ENCODE data around the gene REL. TPM values are rescaled to one million over a fixed set of nuclear protein-coding genes. Genes with fewer than 3 reads are reported as not detected.

REL gene
- total RNA-seq, 1 donor from 2014 or later = 2.4 TPM

DNA sequence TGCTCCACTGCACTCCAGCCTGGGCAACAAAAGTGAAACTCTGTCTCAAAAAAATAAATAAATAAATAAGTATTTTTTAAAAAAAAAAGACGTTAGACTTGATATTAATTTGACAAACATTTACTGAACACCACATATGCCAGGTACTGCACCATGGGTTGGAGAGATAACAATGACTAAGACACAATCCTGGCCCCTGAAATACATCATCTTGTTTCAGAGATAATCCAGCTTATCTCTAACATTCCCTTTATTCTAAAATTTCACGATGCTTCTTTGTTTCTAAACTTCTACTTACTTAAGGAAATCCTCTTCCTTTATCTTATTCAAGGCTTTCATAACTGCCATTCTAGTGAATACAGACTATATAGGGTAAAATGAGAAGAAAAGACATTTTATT lies 81.2 kb downstream of the REL start:
- H3K4me3 ChIP-seq (ENCODE audit: low read depth, low read length) = no peak overlapping the region
- no peak for DNase-seq (ENCODE audit: low read depth)
- TF ChIP-seq, protein P1, sequence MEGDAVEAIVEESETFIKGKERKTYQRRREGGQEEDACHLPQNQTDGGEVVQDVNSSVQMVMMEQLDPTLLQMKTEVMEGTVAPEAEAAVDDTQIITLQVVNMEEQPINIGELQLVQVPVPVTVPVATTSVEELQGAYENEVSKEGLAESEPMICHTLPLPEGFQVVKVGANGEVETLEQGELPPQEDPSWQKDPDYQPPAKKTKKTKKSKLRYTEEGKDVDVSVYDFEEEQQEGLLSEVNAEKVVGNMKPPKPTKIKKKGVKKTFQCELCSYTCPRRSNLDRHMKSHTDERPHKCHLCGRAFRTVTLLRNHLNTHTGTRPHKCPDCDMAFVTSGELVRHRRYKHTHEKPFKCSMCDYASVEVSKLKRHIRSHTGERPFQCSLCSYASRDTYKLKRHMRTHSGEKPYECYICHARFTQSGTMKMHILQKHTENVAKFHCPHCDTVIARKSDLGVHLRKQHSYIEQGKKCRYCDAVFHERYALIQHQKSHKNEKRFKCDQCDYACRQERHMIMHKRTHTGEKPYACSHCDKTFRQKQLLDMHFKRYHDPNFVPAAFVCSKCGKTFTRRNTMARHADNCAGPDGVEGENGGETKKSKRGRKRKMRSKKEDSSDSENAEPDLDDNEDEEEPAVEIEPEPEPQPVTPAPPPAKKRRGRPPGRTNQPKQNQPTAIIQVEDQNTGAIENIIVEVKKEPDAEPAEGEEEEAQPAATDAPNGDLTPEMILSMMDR (conservative IDR thresholded peaks at IDR 0.05; ENCODE audit: low read depth, low read length) = no peak

DNA sequence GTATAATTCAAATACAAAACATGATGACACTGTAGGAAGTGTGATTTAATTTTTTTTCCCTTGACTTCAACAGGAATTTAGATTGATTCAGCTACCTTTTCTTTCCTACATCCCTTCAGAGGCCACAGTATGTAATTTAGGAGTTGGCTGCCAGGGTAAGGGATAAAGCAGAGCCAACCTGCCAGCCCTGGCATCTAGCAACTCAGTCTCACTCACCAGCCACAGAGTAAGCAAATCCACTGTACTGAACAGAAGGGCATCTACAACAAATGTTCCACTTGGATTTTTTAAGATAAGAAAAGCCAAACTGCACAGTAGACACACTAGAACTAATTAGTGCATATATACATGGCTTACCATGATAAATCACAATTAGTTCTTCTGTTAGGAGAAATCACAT lies 81.8 kb downstream of the REL start:
- no peak for DNase-seq (ENCODE audit: low read depth)
- TF ChIP-seq, protein P1 (conservative IDR thresholded peaks at IDR 0.05; ENCODE audit: low read depth, low read length) = no peak
- H3K4me3 ChIP-seq (ENCODE audit: low read depth, low read length) = no peak overlapping the region

DNA sequence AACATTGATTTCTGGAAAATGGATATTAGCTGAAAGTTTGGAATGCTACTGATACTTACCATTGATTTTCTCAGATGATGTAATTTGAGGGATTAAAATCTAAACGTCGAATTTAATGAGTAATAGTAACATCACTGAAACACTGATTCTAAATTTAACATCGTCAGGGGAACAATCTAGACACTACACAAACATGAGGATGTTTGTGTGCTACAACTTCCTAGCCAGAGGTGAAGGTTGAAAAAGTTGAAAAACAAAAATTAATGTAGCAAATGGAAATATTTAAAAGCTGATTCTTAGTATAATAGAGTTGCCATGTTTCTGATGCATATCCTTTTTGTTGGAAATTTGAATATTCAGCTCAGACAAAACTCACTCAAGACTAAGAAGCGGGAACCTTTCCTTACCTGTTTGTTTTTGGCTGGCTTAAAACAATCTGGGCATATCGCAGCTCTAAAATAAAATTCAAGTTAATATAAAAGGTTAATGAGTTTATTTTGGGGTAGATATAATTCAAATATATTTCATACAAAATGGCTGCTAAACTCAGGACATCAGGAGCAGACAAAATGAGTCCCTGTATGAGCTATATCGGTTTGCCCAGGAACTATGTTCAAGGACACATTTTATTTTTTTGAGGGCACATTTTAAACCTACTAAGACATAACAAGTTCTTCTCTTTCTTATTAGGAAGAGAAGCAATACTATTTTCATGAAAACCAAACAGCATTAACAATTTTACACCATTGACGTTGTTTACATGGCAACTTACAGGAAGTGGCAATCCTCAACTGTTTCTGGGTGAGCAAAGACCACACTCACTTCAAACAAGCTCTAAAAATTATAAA lies 83.5 kb downstream of the REL start:
- H3K4me3 ChIP-seq (ENCODE audit: low read depth, low read length) = no peak overlapping the region
- TF ChIP-seq, protein P1 (conservative IDR thresholded peaks at IDR 0.05; ENCODE audit: low read depth, low read length) = no peak
- DNase-seq (ENCODE audit: low read depth) = no peak

DNA sequence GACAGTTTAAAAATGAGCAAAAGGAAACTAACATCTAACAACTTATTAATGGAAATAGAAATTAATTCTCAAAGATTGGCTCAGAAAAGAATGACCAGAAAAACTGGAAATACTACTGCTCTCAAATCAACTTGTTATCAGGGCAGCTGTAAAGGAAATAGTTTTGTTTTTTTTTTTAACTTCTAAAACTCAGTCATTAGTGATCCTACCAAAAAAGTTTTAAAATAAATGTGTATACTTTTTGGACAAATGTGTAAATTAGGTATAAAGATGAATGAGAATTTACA lies 84.1 kb downstream of the REL start:
- TF ChIP-seq, protein P1 (conservative IDR thresholded peaks at IDR 0.05; ENCODE audit: low read depth, low read length) = no peak
- DNase-seq (ENCODE audit: low read depth) = no peak
- H3K4me3 ChIP-seq (ENCODE audit: low read depth, low read length) = no peak overlapping the region

DNA sequence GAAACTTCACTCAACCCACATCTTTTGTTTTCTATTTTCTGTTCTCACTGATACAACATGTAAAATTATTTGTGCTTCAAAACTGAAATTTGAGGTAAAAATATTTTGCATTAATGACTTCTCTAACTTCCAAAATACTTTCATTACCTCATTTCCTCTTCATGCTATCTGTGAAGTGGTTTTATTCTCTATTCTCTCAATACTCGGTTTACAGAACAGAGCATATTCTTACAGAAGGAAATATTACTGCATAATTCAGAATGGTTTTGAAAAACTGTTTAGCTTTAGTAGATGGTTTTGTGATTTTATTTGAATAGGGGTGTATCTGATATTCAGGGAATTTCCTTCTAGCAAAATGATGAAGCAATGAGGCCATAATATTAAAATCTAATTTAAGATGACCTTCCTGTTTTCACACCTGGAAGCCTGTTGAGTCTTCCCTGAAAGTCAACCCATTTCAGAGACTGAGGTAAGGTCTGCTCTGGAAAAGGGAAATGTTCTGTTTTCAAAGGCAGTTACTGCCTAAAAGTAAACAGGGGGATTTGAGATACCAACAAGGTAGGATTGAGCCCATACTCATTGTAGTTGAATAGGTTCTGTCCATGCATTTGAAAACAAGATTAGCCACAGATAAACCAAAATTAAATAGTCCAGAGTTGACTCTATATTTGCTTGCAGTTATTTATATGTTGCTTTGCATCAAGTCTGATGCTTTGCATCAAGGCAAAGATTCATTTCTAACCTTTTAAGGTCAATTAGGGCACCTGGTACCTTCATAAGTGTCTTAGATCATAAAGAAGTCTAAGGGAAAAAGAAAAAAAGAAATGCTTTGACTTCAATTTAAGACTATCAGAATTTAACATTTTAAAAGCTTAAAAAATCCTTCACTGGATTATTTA lies 85.4 kb downstream of the REL start:
- TF ChIP-seq, protein P1 (conservative IDR thresholded peaks at IDR 0.05; ENCODE audit: low read depth, low read length) = no peak
- no peak overlapping the region for H3K4me3 ChIP-seq (ENCODE audit: low read depth, low read length)
- no peak for DNase-seq (ENCODE audit: low read depth)

GRCh38 chr2:60972889-60973656 lies 91.7 kb downstream of the REL start:
- TF ChIP-seq, protein P1 (conservative IDR thresholded peaks at IDR 0.05; ENCODE audit: low read depth, low read length) = no peak
- DNase-seq (ENCODE audit: low read depth) = no peak
- H3K4me3 ChIP-seq (ENCODE audit: low read depth, low read length) = no peak overlapping the region

Measured in epithelial cell of proximal tubule (primary cell).